ENCODE results near the gene MTRFR.

DNA sequence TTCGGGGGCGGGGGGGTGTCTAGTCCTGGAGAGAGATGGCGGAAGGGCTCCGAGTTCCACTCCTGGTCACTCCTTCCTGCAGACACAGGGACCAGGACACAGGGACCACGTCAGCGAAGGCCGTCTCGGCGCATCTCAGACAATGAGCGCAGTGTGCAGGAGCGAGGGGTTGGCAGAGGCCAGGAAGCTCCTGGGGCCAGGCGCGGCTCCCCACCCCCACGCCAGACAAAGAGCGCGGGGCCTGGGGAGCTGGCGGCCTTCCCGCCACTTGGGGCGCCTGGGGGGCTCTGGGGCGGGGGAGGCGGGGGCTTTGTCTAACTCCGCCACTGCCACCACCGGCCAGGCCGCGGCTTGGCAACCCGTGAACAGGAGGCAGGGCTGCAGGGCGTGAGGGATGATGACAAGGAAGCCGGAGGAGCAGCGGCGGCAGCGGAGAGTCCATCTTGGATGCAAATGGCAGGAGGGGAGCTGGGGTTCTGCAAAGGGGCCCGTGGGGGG, 36.2 kb downstream of the MTRFR start:
- TF ChIP-seq, protein P1, sequence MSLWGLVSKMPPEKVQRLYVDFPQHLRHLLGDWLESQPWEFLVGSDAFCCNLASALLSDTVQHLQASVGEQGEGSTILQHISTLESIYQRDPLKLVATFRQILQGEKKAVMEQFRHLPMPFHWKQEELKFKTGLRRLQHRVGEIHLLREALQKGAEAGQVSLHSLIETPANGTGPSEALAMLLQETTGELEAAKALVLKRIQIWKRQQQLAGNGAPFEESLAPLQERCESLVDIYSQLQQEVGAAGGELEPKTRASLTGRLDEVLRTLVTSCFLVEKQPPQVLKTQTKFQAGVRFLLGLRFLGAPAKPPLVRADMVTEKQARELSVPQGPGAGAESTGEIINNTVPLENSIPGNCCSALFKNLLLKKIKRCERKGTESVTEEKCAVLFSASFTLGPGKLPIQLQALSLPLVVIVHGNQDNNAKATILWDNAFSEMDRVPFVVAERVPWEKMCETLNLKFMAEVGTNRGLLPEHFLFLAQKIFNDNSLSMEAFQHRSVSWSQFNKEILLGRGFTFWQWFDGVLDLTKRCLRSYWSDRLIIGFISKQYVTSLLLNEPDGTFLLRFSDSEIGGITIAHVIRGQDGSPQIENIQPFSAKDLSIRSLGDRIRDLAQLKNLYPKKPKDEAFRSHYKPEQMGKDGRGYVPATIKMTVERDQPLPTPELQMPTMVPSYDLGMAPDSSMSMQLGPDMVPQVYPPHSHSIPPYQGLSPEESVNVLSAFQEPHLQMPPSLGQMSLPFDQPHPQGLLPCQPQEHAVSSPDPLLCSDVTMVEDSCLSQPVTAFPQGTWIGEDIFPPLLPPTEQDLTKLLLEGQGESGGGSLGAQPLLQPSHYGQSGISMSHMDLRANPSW (CRISPR knock-in tag; conservative IDR thresholded peaks at IDR 0.05; ENCODE audit: low read depth): no peak
- TF ChIP-seq, protein P2, sequence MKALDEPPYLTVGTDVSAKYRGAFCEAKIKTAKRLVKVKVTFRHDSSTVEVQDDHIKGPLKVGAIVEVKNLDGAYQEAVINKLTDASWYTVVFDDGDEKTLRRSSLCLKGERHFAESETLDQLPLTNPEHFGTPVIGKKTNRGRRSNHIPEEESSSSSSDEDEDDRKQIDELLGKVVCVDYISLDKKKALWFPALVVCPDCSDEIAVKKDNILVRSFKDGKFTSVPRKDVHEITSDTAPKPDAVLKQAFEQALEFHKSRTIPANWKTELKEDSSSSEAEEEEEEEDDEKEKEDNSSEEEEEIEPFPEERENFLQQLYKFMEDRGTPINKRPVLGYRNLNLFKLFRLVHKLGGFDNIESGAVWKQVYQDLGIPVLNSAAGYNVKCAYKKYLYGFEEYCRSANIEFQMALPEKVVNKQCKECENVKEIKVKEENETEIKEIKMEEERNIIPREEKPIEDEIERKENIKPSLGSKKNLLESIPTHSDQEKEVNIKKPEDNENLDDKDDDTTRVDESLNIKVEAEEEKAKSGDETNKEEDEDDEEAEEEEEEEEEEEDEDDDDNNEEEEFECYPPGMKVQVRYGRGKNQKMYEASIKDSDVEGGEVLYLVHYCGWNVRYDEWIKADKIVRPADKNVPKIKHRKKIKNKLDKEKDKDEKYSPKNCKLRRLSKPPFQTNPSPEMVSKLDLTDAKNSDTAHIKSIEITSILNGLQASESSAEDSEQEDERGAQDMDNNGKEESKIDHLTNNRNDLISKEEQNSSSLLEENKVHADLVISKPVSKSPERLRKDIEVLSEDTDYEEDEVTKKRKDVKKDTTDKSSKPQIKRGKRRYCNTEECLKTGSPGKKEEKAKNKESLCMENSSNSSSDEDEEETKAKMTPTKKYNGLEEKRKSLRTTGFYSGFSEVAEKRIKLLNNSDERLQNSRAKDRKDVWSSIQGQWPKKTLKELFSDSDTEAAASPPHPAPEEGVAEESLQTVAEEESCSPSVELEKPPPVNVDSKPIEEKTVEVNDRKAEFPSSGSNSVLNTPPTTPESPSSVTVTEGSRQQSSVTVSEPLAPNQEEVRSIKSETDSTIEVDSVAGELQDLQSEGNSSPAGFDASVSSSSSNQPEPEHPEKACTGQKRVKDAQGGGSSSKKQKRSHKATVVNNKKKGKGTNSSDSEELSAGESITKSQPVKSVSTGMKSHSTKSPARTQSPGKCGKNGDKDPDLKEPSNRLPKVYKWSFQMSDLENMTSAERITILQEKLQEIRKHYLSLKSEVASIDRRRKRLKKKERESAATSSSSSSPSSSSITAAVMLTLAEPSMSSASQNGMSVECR (CRISPR knock-in tag; IDR thresholded peaks at IDR 0.05; ENCODE audit: borderline replicate concordance): no peak
- TF ChIP-seq, protein P3, sequence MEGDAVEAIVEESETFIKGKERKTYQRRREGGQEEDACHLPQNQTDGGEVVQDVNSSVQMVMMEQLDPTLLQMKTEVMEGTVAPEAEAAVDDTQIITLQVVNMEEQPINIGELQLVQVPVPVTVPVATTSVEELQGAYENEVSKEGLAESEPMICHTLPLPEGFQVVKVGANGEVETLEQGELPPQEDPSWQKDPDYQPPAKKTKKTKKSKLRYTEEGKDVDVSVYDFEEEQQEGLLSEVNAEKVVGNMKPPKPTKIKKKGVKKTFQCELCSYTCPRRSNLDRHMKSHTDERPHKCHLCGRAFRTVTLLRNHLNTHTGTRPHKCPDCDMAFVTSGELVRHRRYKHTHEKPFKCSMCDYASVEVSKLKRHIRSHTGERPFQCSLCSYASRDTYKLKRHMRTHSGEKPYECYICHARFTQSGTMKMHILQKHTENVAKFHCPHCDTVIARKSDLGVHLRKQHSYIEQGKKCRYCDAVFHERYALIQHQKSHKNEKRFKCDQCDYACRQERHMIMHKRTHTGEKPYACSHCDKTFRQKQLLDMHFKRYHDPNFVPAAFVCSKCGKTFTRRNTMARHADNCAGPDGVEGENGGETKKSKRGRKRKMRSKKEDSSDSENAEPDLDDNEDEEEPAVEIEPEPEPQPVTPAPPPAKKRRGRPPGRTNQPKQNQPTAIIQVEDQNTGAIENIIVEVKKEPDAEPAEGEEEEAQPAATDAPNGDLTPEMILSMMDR (IDR thresholded peaks at IDR 0.05): no peak
- no peak for TF ChIP-seq ZNF396 (CRISPR knock-in tag; IDR thresholded peaks at IDR 0.05; ENCODE audit: borderline replicate concordance)
- TF ChIP-seq, protein P4, sequence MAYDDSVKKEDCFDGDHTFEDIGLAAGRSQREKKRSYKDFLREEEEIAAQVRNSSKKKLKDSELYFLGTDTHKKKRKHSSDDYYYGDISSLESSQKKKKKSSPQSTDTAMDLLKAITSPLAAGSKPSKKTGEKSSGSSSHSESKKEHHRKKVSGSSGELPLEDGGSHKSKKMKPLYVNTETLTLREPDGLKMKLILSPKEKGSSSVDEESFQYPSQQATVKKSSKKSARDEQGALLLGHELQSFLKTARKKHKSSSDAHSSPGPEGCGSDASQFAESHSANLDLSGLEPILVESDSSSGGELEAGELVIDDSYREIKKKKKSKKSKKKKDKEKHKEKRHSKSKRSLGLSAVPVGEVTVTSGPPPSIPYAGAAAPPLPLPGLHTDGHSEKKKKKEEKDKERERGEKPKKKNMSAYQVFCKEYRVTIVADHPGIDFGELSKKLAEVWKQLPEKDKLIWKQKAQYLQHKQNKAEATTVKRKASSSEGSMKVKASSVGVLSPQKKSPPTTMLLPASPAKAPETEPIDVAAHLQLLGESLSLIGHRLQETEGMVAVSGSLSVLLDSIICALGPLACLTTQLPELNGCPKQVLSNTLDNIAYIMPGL (CRISPR knock-in tag; IDR thresholded peaks at IDR 0.05): 0 out of 2 replicates have a peak, but pooled peaks have one; percentile 34
- TF ChIP-seq SP1 (CRISPR knock-in tag; conservative IDR thresholded peaks at IDR 0.05): 0 out of 2 replicates have a peak, but pooled peaks have one; percentile 34
- TF ChIP-seq NFYB (CRISPR knock-in tag; conservative IDR thresholded peaks at IDR 0.05; ENCODE audit: low read depth): no peak
- TF ChIP-seq, protein P5, sequence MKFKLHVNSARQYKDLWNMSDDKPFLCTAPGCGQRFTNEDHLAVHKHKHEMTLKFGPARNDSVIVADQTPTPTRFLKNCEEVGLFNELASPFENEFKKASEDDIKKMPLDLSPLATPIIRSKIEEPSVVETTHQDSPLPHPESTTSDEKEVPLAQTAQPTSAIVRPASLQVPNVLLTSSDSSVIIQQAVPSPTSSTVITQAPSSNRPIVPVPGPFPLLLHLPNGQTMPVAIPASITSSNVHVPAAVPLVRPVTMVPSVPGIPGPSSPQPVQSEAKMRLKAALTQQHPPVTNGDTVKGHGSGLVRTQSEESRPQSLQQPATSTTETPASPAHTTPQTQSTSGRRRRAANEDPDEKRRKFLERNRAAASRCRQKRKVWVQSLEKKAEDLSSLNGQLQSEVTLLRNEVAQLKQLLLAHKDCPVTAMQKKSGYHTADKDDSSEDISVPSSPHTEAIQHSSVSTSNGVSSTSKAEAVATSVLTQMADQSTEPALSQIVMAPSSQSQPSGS (CRISPR knock-in tag; IDR thresholded peaks at IDR 0.05; ENCODE audit: borderline replicate concordance, low read depth): no peak
- no peak for TF ChIP-seq TEAD4 (CRISPR knock-in tag; IDR thresholded peaks at IDR 0.05)
- TF ChIP-seq, protein P6, sequence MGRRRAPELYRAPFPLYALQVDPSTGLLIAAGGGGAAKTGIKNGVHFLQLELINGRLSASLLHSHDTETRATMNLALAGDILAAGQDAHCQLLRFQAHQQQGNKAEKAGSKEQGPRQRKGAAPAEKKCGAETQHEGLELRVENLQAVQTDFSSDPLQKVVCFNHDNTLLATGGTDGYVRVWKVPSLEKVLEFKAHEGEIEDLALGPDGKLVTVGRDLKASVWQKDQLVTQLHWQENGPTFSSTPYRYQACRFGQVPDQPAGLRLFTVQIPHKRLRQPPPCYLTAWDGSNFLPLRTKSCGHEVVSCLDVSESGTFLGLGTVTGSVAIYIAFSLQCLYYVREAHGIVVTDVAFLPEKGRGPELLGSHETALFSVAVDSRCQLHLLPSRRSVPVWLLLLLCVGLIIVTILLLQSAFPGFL (CRISPR knock-in tag; IDR thresholded peaks at IDR 0.05; ENCODE audit: borderline replicate concordance): no peak

All from WTC11 (cell line).